ENCODE measurements around the gene AFAP1. TPM values are rescaled to one million over a fixed set of nuclear protein-coding genes. Genes with fewer than 3 reads are reported as not detected.

The AFAP1 gene
- total and polyA plus RNA-seq, 2 experiments from 2014 or later: 10.5 to 31.9 TPM

- no peaks in the 10 kb centered on the region for H3K36me3 ChIP-seq
- H3K27me3 ChIP-seq: no peaks in the 10 kb centered on the region
- no peak overlapping the region for H3K27ac ChIP-seq
- no peak overlapping the region for H3K4me3 ChIP-seq
- TF ChIP-seq CTCF (IDR thresholded peaks at IDR 0.05; ENCODE audit: low read depth, low read length): no peak
- H3K4me1 ChIP-seq (ENCODE audit: low read depth): peaks cover 16% of the 10 kb centered on the region
- DNase-seq (ENCODE audit: low read depth in 1 of 2, low spot score in 1 of 2): peak in 1 of 2 donors; percentile 30
- H3K9me3 ChIP-seq (ENCODE audit: low read depth): no peaks in the 10 kb centered on the region
Measured at GRCh38 chr4:7956934-7957656, 17.4 kb upstream of the AFAP1 start.

- Histone ChIP-seq H3K4me1 (ENCODE audit: low read depth) (peaks cover 16% of the 10 kb centered on the region), H3K4me3 (no peak overlapping the region), H3K27me3 (no peaks in the 10 kb centered on the region), H3K9me3 (ENCODE audit: low read depth) (no peaks in the 10 kb centered on the region), H3K36me3 (no peaks in the 10 kb centered on the region), H3K27ac (no peak overlapping the region)
- TF ChIP-seq CTCF (IDR thresholded peaks at IDR 0.05; ENCODE audit: low read depth, low read length): no peak
- DNase-seq (ENCODE audit: low read depth in 1 of 2, low spot score in 1 of 2): peak in 1 of 2 donors; percentile 81
Measured at GRCh38 chr4:7956270-7956808, 16.7 kb upstream of the AFAP1 start.

- H3K4me1 ChIP-seq (ENCODE audit: low read depth): peaks cover 8% of the 10 kb centered on the region
- no peak overlapping the region for H3K4me3 ChIP-seq
- peak overlapping the region; percentile 19 for H3K27ac ChIP-seq
- DNase-seq (ENCODE audit: low read depth in 1 of 2, low spot score in 1 of 2): peak in 1 of 2 donors; percentile 79
- TF ChIP-seq CTCF (IDR thresholded peaks at IDR 0.05; ENCODE audit: low read depth, low read length): no peak
- H3K9me3 ChIP-seq (ENCODE audit: low read depth): no peaks in the 10 kb centered on the region
- H3K27me3 ChIP-seq: no peaks in the 10 kb centered on the region
- no peaks in the 10 kb centered on the region for H3K36me3 ChIP-seq
Measured at GRCh38 chr4:7955393-7955792, 15.7 kb upstream of the AFAP1 start.

- H3K27me3 ChIP-seq: no peaks in the 10 kb centered on the region
- DNase-seq (ENCODE audit: low read depth in 1 of 2, low spot score in 1 of 2): no peak
- no peaks in the 10 kb centered on the region for H3K9me3 ChIP-seq (ENCODE audit: low read depth)
- H3K36me3 ChIP-seq: no peaks in the 10 kb centered on the region
- TF ChIP-seq CTCF (IDR thresholded peaks at IDR 0.05; ENCODE audit: low read depth, low read length): no peak
- H3K27ac ChIP-seq: no peak overlapping the region
- no peak overlapping the region for H3K4me3 ChIP-seq
- peaks cover 21% of the 10 kb centered on the region for H3K4me1 ChIP-seq (ENCODE audit: low read depth)
Measured at GRCh38 chr4:7952615-7953014, 13.0 kb upstream of the AFAP1 start.

GRCh38 chr4:7950301-7951092, 10.8 kb upstream of the AFAP1 start:
- Histone ChIP-seq H3K9me3 (ENCODE audit: low read depth) (no peaks in the 10 kb centered on the region), H3K4me3 (no peak overlapping the region), H3K36me3 (no peaks in the 10 kb centered on the region), H3K4me1 (ENCODE audit: low read depth) (peaks cover 15% of the 10 kb centered on the region), H3K27me3 (no peaks in the 10 kb centered on the region), H3K27ac (no peak overlapping the region)
- no peak for DNase-seq (ENCODE audit: low read depth in 1 of 2, low spot score in 1 of 2)
- TF ChIP-seq CTCF (IDR thresholded peaks at IDR 0.05; ENCODE audit: low read depth, low read length): no peak

Measured in cardiac muscle cell (in vitro differentiated cells and primary cell).